Renal pelvis (tissue), 4 donors: ENCODE measurements around the gene MCCD1. TPM values are rescaled to one million over a fixed set of nuclear protein-coding genes. Genes with fewer than 3 reads are reported as not detected.
"Not testable (repeated sequence)": the region's sequence is repeated elsewhere in the genome, so short reads cannot be mapped to it uniquely, and the experiment has no call there.

ENCODE experiments used
- DNase-seq: peaks from one replicate; pipeline ENCODE4 v3.0.0-alpha.2; 2013
- polyA plus RNA-seq, 3 donors: library from polyadenylated mRNA; unstranded; fragments of 120-200 nt; gene quantifications; one replicate each; pipeline ENCODE4 v1.2.1, GENCODE V29; 2013; ENCODE audit not compliant: insufficient read length in 3 of 3

Gene MCCD1
- polyA plus RNA-seq, 3 donors = 19.5 to 24.1 (median 21.9) TPM

GRCh38 chr6:31497531-31498476 lies 31.0 kb upstream of the MCCD1 start, which contains the start of gene MICB:
Gene MICB (plus strand): TSS chr6:31498145. CDS start chr6:31498194, 49 bp downstream.
- peak; percentile 66 for DNase-seq

DNA sequence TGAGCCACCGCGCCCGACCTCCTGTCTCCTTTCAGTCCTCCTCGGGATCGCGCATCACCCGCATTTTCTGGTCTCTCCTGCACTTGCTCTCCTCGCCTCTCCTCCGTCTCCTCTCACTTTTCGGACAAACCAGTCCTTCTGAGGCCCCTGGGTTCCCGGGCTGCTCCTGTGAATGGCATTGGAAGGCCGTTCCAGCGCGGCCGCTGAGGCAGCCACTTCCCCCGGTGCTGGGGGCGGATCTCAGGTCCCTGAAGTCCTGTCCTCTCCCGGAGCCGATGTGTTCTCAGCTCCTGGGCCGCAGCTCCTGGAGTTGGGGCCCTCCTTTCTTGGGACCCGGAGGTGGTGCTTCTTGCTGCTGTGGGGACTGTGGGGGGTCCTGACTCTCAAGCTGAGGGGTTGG lies 30.0 kb upstream of the MCCD1 start:
- no peak for DNase-seq

GRCh38 chr6:31499648-31500047 lies 29.1 kb upstream of the MCCD1 start:
- not testable (repeated sequence) for DNase-seq

DNA sequence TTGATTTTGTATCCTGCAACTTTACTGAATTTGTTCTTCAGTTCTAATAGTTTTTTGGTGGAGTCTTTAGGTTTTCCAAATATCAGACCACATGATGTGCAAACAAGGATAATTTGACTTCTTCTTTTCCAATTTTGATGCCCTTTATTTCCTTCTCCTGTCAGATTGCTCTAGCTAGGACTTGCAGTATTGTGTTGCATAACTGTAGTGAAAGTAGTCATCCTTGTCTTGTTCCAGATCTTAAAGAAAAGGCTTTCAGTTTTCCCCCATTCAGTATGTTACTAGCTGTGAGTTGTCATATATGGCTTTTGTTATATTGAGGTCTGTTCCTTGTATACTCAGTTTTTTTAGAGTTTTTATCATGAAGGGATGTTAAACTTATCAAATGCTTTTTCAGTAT lies 26.2 kb upstream of the MCCD1 start:
- no peak for DNase-seq

DNA sequence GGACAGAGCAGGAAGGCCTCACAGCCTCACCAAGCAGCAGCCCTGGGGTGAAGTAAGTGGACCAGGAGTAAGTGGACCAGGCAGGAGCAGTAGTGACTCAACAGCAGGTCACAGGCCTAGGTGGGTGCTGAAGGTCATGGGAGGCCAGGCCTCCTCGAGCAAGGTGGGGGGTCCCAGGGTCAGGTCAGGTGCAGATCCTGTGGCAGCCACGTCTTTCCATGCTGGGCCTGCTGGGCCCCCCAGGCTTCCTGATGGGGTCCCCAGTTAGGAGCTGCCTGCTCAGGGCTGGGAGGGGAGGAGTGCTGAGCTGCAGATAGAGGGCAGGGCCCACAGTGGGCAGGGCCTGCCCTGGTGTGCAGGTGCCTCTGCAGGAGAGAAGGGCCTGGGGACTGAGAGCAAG lies 19.7 kb upstream of the MCCD1 start:
- DNase-seq = not testable (repeated sequence)

GRCh38 chr6:31510007-31510406 lies 18.8 kb upstream of the MCCD1 start:
- DNase-seq = no peak

- DNase-seq = no peak
Measured at GRCh38 chr6:31513456-31514165, 15.2 kb upstream of the MCCD1 start.

- DNase-seq = no peak
Measured at GRCh38 chr6:31521835-31522234, 6.9 kb upstream of the MCCD1 start.

DNA sequence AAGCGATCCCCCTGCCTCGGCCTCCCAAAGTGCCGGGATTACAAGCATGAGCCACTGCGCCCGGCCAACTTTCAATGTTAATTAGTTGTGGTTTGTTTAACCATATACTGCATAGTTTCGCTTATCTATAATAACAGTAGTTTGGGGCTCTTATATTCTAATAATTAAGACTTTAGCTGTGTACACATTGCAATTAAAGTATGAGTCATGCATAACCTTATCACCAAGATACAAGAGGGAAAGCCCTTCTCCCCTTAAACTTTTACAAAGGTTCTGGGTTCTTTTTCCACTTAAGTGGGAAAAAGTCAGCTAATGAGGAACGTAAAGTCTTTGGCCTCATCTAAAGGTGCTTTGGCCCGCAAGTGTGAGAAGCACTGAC lies 3.2 kb upstream of the MCCD1 start:
- DNase-seq = no peak

- DNase-seq = no peak
Measured at GRCh38 chr6:31525932-31526591, 2.7 kb upstream of the MCCD1 start.

DNA sequence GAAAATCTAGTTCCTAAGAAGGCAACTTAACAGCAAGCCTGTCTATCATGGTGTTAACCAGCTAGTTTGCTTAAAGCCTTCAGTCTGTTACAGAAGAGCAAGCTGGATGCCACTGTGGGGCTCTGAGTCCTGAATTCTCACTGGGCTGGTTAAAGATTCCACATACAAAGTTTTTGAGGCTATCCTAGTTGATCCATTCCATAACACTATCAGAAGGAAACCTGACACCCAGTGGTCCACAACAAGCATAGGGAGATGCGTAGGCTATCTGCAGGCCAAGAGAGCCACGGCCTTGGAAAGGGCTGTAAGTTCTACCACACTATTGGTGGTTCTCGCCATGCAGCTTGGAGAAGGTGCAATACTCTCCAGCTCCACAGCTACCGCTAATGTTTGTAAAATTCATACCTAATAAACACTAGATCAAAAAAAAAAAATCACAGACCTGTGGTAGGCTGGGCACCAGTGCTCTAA lies 420 bp upstream of the MCCD1 start:
- DNase-seq = no peak

- no peak for DNase-seq
Measured at GRCh38 chr6:31529329-31530150, 778 bp downstream of the MCCD1 start.

DNA sequence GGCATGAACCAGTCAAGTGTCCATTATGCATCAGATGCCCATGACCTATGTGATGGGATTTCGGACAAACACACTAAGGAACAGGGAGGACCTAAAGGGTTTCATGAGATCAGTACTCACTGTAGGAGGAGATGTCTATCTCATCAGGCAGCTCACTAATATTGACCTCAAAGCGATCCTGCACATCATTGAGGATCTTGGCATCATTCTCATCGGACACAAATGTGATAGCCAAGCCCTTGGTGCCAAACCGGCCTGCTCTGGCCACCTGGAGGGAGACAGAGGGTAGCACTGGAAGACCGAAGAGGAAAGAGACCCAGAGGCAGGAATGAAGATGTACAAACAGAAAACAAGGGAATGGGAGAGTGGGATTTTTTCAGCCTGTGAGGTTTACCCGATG lies 1.9 kb downstream of the MCCD1 start:
- no peak for DNase-seq

DNA sequence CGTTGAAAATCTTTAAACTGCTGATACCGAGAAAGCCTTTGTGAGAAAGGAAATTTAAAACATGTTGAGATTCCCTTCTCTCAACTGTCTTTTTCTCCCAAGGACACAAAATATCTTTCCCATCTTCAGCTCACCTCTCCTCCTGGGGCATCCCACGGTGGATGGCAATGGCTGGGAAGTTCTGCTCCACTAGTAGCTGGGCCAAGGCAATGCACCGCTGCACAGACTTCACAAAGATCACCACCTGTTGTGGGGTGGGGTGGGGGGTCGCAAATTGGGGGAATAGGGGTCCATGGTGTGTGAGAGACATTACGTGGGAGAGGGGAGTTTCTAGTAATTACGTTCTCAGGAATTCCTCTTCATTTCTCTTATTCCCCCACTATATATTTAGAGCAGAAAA lies 2.4 kb downstream of the MCCD1 start:
- DNase-seq = no peak

DNA sequence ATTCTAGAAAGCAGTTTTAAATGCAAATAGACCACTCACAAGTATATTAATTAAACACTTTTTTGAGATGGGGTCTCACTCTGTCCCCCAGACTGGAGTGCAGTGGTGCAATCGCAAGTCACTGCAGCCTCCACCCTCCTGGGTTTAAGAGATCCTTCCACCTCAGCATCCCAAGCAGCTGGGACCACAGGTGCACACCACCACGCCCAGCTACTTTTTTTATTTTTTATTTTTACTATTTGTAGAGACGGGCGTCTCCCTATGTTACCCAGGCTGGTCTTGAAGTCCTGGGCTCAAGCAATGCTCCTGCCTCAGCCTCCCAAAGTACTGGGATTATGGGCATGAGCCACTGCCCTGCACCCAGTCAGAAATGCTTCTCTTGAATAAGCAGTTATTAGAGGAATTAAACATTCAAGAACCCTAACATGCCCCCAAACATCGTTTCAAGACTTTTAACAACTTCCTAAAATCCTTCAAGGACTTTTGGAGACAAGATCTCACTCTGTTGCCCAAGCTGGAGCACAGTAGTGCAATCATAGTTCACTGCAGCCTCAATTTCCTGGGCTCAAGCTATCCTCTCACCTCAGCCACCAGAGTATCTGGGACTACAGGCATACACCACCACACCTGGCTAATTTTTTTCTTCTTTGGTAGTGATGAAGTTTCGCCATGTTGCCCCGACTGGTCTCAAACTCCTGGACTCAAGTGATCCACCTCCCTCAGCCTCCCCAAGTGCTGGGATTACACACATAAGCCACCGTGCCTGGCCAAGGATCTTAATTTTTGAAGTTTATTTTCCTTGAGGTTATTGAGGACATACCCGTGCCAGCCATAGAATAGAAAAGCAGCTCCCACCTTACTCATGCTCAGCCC lies 3.2 kb downstream of the MCCD1 start:
- DNase-seq = no peak

DNA sequence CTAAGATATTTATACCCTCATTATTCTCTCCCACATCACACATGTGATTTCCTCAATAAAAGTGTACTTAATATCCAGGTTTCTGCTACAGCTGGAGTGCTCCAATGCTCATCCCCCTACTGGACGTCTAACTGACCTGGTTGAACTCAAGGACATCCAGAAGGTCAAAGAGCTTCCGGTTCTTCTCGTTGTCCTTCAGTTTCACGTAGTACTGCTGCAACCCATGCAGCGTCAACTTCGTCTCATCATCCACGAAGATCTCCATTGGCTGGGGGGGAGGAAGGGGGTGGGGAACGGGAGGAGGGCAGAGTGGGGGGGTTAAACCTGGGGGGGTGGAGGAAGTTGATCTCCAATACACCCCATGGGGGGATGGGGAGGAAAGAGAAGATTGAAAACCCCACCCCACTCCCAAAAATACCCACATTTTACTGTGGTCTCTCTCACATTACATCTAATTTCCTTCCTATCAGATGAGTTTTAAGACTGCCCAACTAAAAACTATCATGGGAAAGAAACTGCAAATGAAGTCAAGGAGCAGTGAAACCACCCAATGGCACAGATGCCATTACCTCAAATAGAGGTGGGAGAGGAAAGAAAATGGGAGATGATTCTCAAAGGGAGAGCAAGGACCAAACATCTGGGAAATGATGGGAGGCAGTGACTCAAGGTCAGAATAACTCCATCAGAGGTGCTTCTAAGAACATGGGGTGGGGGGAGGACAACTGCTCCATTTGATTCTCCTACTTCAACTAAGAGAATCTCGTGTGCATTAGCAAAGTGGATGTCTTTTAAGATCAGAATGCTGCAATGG lies 4.1 kb downstream of the MCCD1 start:
- DNase-seq = no peak

DNA sequence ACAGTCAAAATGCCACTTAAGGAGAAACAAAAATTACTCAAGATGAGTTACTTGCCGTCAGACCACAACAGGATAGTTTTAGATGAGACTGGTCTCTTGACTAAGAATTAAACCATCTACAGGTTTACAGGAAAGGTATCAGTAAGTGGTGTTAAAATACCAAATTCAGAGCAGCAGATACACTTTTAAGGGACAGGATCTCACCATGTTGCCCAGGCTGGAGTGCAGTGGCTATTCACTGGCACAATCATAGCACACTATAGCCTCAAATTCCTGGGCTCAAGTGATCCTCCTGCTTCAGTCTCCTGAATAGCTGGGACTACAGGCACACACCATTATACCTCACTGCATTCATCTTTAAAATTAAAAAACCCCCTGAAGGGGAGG lies 4.7 kb downstream of the MCCD1 start:
- no peak for DNase-seq

DNA sequence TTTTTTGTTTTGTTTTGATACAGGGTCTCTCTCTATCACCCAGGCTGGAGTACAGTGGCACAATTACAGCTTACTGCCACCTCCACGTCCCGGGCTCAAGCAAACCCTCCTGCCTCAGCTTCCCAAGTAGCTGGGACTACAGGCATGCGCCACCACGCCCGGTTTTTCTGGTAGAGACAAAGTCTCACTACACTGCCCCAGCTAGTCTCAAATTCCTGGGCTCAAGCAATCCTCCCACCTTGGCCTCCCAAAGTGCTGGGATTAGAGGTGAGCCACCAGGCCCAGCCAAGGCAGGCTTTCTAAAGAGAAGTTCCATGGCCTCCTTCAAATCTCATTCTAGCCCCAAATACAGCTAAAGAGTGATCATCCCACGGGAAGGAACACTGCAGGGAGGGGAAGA lies 5.2 kb downstream of the MCCD1 start:
- DNase-seq = no peak

GRCh38 chr6:31534521-31535040 lies 5.8 kb downstream of the MCCD1 start:
- no peak for DNase-seq
